ENCODE measurements around the gene ZNF674. TPM values are rescaled to one million over a fixed set of nuclear protein-coding genes. Genes with fewer than 3 reads are reported as not detected.
A peak's percentile ranks its signal among the peaks of the same experiment; 100 is the strongest.
"Not testable (repeated sequence)": the region's sequence is repeated elsewhere in the genome, so short reads cannot be mapped to it uniquely, and the experiment has no call there.

Gene ZNF674
- total and polyA plus RNA-seq, 2 donors (not counting 1 experiment from before 2014, with no cell fraction given), result 3.2 to 8.3 TPM

DNA sequence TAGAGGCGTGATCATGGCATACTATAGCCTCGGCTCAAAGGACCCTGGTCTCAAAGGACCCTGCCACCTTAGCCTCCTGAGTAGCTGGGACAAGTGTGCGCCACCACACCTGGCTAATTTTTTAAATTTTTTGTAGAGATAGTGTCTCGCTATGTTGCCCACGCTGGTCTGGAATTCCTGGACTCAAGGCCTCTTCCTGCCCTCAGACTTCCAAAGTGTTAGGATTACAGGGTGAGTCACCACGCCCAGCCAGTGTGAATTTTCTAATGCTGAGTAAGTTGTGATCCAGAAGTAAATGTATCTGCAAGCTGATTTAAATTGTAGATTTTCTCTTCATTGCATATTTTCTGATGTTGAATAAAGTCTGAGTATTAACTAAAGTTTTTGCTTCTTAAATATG is 2.6 kb upstream of the ZNF674 start:
- Histone ChIP-seq H3K4me3 (replicated peaks in 1 of 4; ENCODE audit: control extremely low read depth in 1 of 4, insufficient read depth in 1 of 4, low read depth in 3 of 4, low read length in 4 of 4) (no peak overlapping the region), H2AFZ (ENCODE audit: low read length) (no peak overlapping the region), H3K79me2 (ENCODE audit: control insufficient read depth, insufficient read depth, low read length) (peaks cover 30% of the 10 kb centered on the region), H4K20me1 (ENCODE audit: control insufficient read depth, extremely low read depth, insufficient read depth, low read length) (no peaks in the 10 kb centered on the region), H3K27ac (ENCODE audit: insufficient read depth, low read length) (peak overlapping the region; percentile 44), H3K4me1 (ENCODE audit: control insufficient read depth, extremely low read depth, insufficient read depth, low read length) (peaks cover 2% of the 10 kb centered on the region), H3K27me3 (ENCODE audit: control insufficient read depth, insufficient read depth, low read length) (no peaks in the 10 kb centered on the region), H3K9me3 (ENCODE audit: control insufficient read depth, insufficient read depth, low read depth, low read length) (no peaks in the 10 kb centered on the region), H3K36me3 (ENCODE audit: control insufficient read depth, insufficient read depth, low read length) (no peaks in the 10 kb centered on the region), H3K9ac (ENCODE audit: insufficient read depth, low read length) (no peak overlapping the region), H3K4me2 (ENCODE audit: extremely low read depth, insufficient read depth, low read length) (peak overlapping the region; percentile 44)
- TF ChIP-seq EZH2 (IDR thresholded peaks at IDR 0.05; ENCODE audit: low read length, missing control alignments), result no peak
- TF ChIP-seq, protein P1, sequence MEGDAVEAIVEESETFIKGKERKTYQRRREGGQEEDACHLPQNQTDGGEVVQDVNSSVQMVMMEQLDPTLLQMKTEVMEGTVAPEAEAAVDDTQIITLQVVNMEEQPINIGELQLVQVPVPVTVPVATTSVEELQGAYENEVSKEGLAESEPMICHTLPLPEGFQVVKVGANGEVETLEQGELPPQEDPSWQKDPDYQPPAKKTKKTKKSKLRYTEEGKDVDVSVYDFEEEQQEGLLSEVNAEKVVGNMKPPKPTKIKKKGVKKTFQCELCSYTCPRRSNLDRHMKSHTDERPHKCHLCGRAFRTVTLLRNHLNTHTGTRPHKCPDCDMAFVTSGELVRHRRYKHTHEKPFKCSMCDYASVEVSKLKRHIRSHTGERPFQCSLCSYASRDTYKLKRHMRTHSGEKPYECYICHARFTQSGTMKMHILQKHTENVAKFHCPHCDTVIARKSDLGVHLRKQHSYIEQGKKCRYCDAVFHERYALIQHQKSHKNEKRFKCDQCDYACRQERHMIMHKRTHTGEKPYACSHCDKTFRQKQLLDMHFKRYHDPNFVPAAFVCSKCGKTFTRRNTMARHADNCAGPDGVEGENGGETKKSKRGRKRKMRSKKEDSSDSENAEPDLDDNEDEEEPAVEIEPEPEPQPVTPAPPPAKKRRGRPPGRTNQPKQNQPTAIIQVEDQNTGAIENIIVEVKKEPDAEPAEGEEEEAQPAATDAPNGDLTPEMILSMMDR (conservative IDR thresholded peaks at IDR 0.05 in 1 of 2, IDR thresholded peaks at IDR 0.05 in 1 of 2; ENCODE audit: low read depth in 1 of 2, low read length in 2 of 2), result no peak
- peak; percentile 71 to 91 for DNase-seq (ENCODE audit: low read depth in 2 of 2)

DNA sequence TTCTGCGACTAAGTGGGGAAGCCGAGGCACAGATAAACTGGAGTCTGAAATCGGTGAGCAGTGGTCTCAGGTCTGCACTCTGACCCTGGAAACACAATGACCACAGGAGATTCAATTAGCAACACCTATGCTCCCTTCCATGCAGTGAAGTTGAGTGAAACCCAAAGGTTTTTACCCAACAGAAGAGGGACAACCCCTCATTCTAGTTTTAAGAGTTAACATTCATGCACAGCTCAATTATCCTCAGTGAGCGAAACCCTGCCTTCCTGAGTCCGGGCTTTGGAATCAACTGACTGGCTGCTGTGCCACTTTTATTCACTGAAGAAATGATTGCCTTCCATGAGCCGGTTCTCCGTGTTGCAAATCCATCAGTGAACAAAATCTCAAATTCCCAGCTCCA is 694 bp downstream of the ZNF674 start:
- Histone ChIP-seq H3K79me2 (ENCODE audit: control insufficient read depth, insufficient read depth, low read length) (peaks cover 30% of the 10 kb centered on the region), H3K27ac (ENCODE audit: insufficient read depth, low read length) (peak overlapping the region; percentile 92)

DNA sequence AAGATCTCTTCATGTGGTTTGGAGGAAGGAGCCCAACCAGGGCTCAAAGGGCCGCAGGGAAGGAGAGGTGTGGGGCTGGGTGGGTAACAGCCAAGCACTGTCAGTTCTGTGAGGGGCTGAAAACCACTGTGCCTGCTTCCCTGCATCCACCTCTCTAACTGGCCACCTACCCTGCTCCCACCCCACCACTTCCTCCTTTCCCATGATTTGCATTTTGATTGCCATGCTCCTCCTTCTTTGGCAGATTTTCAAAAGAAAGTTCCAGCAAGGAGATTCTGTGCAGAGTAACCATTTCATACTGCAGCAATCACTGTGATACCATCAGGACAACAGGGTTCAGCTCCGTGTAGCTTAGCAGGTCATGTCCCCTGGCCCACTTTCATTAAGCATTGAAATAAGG is 1.8 kb downstream of the ZNF674 start:
- no peak for TF ChIP-seq EZH2 (IDR thresholded peaks at IDR 0.05; ENCODE audit: low read length, missing control alignments)
- TF ChIP-seq, protein P1 (conservative IDR thresholded peaks at IDR 0.05 in 1 of 2, IDR thresholded peaks at IDR 0.05 in 1 of 2; ENCODE audit: low read depth in 1 of 2, low read length in 2 of 2), result no peak
- Histone ChIP-seq H3K4me3 (replicated peaks in 1 of 4; ENCODE audit: control extremely low read depth in 1 of 4, insufficient read depth in 1 of 4, low read depth in 3 of 4, low read length in 4 of 4) (no peak overlapping the region), H3K9me3 (ENCODE audit: control insufficient read depth, insufficient read depth, low read depth, low read length) (no peaks in the 10 kb centered on the region), H3K4me2 (ENCODE audit: extremely low read depth, insufficient read depth, low read length) (no peak overlapping the region), H3K27me3 (ENCODE audit: control insufficient read depth, insufficient read depth, low read length) (no peaks in the 10 kb centered on the region), H2AFZ (ENCODE audit: low read length) (no peak overlapping the region), H3K4me1 (ENCODE audit: control insufficient read depth, extremely low read depth, insufficient read depth, low read length) (peaks cover under 1% of the 10 kb centered on the region), H3K27ac (ENCODE audit: insufficient read depth, low read length) (no peak overlapping the region), H4K20me1 (ENCODE audit: control insufficient read depth, extremely low read depth, insufficient read depth, low read length) (no peaks in the 10 kb centered on the region), H3K9ac (ENCODE audit: insufficient read depth, low read length) (no peak overlapping the region), H3K79me2 (ENCODE audit: control insufficient read depth, insufficient read depth, low read length) (peaks cover 22% of the 10 kb centered on the region), H3K36me3 (ENCODE audit: control insufficient read depth, insufficient read depth, low read length) (no peaks in the 10 kb centered on the region)
- no peak for DNase-seq (ENCODE audit: low read depth in 2 of 2)

More for the DNA sequence above, 694 bp downstream of the ZNF674 start:
- H3K4me3 ChIP-seq (replicated peaks in 1 of 4; ENCODE audit: control extremely low read depth in 1 of 4, insufficient read depth in 1 of 4, low read depth in 3 of 4, low read length in 4 of 4), result peak overlapping the region; percentile 68 to 82 (median 78)
- H3K4me1 ChIP-seq (ENCODE audit: control insufficient read depth, extremely low read depth, insufficient read depth, low read length); H2AFZ ChIP-seq (ENCODE audit: low read length); H3K9me3 ChIP-seq (ENCODE audit: control insufficient read depth, insufficient read depth, low read depth, low read length); H3K36me3 ChIP-seq (ENCODE audit: control insufficient read depth, insufficient read depth, low read length); DNase-seq (ENCODE audit: low read depth in 2 of 2); H3K9ac ChIP-seq (ENCODE audit: insufficient read depth, low read length); H4K20me1 ChIP-seq (ENCODE audit: control insufficient read depth, extremely low read depth, insufficient read depth, low read length); H3K27me3 ChIP-seq (ENCODE audit: control insufficient read depth, insufficient read depth, low read length): not testable (repeated sequence)
- H3K4me2 ChIP-seq (ENCODE audit: extremely low read depth, insufficient read depth, low read length), result peak overlapping the region; percentile 64

Data from fibroblast of lung (primary cell).